DMS 273 treated with DMSO at 0.1 percent for 48 hours (cell line): Measurements from ENCODE around the gene IYD.
"Not testable (repeated sequence)": the region's sequence is repeated elsewhere in the genome, so short reads cannot be mapped to it uniquely, and the experiment has no call there.

Source experiments
- DNase-seq: peaks from one replicate; lab custom pipeline; 2025; lab: John Stamatoyannopoulos, UW

Gene IYD

GRCh38 chr6:150352321-150353296 lies 16.2 kb upstream of the IYD start:
- no peak for DNase-seq

GRCh38 chr6:150353445-150353844 lies 15.4 kb upstream of the IYD start:
- DNase-seq = no peak

GRCh38 chr6:150354754-150355571 lies 13.8 kb upstream of the IYD start:
- no peak for DNase-seq

- DNase-seq = no peak
Observed at GRCh38 chr6:150355932-150356331, 12.9 kb upstream of the IYD start.

DNA sequence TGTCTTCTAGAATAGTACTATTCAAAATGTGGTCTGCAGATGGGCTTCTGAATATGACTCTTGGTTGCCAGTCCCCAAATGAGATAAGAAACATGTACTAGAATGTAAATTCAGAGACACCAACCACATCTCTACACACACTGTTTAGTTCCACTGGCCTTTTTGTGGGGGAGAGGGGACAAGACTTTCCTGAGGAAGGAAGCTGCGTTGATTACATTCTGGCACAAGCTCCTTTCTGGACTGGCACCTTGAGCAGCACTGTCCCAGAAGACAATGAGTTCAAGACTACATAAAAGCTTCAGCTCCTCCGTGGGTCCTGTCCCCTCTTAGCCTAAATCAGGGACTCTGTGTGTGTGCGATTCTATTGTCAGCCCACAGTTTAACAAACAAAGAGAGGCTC lies 6.9 kb upstream of the IYD start:
- DNase-seq = no peak

DNA sequence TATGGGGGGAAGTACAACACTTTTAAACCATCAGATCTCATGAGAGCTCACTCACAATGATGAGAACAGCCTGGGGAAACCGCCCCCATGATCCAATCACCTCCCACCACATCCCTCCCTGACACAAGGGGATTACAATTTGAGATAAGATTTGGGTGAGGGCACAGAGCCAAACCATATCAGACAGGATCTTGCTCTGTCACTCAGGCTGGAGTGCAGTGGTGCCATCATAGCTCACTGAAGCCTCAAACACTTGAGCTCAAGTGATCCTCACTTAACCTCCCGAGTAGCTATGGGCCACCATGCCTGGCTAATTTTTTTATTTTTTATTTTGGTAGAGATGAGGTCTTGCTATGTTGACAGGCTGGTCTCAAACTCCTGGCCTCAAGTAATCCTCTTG lies 5.1 kb upstream of the IYD start:
- DNase-seq = no peak

GRCh38 chr6:150366118-150366778 lies 2.6 kb upstream of the IYD start:
- no peak for DNase-seq

GRCh38 chr6:150369408-150369807 lies 596 bp downstream of the IYD start:
- no peak for DNase-seq

- no peak for DNase-seq
Observed at GRCh38 chr6:150370112-150370511, 1.3 kb downstream of the IYD start.

DNA sequence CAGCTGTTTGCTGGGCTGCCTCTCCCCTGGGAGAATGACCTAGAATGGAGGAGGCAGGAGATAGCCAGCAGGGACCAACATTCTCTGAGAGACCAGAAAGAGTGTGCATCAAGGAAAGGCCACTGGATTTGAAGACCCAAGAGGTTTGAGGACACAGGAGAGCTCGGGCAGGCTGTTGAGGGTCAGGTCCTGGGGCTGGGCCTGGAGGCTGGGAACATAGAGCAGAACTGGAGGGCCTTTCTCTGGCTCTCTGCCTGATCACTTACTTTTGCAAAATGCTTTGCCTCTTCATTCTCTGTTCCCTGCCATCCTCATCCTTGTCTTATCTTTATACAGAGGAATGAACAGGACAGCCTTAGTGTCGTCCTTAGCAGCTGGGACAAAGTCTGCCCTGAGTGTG lies 2.5 kb downstream of the IYD start:
- no peak for DNase-seq

DNA sequence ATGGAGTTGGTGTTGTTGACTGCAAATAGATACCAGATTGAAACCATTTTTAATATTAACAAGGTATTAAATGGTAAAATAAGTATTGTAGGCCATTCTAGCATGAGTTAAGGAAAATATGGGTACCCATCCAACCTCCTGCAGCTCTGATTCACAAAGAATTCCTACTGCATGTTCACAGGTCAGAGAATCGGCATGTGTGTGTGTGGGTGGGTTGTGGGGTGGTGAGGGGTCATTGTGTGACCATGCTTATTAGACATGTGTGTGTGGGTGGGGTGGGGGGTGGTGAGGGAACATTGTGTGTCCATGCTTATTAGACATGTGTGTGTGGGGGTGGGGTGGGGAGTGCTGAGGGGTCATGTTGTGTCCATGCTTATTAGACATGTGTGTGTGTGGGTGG lies 3.2 kb downstream of the IYD start:
- DNase-seq = no peak

GRCh38 chr6:150373260-150373701 lies 4.5 kb downstream of the IYD start:
- DNase-seq = no peak

GRCh38 chr6:150374346-150374745 lies 5.5 kb downstream of the IYD start:
- DNase-seq = not testable (repeated sequence)

GRCh38 chr6:150377211-150377781 lies 8.5 kb downstream of the IYD start:
- no peak for DNase-seq

DNA sequence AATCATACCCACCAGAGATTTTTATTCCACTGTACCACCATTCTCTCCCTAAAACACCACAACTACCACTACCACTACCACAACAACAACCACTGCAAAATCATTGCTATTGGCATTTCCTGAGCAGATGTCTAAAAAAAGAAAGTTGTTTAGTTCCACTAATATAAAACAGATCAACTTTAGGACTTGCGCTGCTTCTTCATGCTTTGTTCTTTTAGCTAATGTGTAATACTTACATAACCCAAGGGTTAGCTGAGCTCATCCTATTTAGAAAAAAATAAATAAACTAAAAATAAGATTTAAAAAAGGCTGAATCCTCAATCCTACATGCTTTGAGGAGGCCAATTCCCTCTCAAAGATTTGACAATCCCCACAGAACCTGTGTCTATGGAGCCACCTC lies 11.4 kb downstream of the IYD start:
- DNase-seq = no peak

DNA sequence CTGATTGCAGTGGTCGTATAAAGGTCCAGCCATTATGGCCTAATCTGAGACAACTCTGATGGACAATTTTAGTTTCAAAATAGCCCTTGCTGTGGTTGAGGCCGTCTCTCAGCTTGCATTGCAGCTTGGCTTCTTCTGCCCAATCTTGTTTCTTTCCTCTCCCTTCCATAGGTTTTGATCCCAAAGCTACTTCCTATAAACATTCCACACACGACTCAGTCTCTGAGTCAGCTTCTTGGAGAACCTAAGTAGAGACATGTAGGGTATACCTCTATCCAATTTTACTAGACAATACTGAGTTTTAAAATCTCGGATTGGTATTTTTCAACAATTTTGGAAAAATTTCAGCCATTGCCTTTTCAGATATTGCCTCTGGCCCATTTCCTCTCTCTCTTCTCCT lies 13.4 kb downstream of the IYD start:
- no peak for DNase-seq

DNA sequence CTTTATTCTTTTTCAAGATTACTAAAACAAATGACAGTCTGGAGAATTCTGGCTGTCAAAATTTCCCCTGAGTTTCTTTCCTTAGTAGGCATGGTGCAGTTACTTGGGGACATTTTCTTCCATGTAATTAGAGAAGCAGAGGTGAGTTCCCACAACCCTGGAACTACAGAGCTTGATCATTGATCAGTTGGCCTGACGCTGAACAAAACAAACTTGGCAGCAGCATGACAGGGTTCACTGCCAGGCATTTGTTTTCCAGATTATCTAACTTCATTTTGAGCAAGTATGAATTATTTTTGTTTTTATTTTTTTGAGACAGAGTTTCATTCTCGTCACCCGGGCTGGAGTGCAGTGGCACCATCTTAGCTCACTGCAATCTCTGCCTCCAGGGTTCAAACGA lies 22.6 kb downstream of the IYD start:
- no peak for DNase-seq

- no peak for DNase-seq
Observed at GRCh38 chr6:150391890-150392289, 23.1 kb downstream of the IYD start.

- DNase-seq = no peak
Observed at GRCh38 chr6:150392452-150393220, 23.8 kb downstream of the IYD start.

DNA sequence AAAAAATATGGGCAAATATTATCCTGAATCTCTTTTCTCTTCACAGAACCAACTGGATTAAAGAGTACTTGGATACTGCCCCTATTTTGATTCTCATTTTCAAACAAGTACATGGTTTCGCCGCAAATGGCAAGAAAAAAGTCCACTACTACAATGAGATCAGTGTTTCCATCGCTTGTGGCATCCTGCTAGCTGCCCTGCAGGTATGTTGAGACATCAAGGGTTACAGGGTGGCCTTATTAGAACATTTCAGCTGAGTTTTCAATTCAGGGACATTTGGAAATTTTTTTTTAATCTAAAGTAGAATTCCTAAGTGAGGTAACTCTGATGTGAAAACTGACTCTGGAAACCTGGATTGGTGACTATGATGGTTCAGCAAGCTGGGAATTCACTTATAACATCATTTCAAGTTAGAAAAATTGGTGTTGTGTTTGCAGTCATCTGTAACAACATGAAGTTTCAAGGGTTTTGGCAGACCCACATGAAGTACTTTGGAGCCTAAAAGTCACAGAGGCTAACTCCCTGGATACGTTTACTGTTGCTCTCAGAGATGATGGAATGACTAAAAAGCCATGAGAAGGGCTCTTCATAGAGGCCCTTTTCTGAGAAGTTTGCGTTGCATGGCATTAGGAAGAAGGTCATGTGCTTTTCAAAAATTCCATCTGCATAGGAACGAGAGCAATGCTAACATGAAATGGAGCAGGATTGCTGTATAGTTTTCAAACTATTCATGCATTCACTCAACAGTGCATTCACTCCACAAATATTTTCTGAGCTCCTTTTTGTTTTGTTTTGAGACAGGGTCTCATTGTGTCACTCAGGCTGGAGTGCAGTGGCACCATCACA lies 25.5 kb downstream of the IYD start:
- DNase-seq = no peak
